Measurements from ENCODE around the gene TANC1.

Gene TANC1

DNA sequence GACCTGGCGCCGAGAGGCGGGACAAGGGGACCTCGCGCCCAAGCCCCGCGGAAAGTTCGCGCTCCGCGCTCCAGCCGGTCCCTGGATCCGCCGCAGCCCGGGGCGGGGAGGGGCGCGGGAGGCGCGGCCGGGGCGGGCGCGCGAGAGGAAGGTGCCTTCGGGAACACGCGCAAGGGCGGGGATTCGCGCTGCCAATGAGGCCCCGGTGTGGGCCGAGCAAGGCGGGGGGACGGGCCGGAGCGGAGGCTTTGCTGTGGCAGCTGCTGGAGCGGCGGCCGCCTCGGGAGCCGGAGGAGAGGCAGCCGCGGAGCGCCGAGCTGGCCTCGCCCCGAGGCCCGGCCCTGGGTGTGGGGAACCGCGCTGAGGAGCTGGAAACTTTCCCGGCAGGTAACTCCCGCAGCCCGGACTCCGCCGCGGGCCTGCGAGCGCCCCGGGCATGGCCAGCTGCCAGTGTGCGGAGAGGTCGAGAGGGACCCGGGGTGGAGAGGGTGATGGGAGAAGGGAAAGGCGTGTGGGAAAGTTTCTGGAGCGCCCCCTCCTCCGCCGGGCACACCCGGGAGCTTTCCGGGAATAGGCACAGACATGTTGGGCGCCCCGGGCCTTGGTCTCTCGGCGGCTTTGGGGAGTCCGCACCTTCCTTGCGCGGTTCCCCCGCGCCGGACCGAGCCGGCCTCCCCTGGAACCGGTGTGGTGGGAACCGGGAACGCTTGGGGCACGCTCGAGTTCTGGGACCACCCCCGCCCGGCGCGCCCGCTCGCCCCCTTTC is at the start of gene TANC1:
Gene TANC1, plus strand, starts transcription at position 245 of the 766 bp plus-strand sequence. CDS start 97,271 bp downstream, outside the sequence.
- DNase-seq (ENCODE audit: low read depth in 3 of 3): peak; percentile 12 to 73 (median 31)

DNA sequence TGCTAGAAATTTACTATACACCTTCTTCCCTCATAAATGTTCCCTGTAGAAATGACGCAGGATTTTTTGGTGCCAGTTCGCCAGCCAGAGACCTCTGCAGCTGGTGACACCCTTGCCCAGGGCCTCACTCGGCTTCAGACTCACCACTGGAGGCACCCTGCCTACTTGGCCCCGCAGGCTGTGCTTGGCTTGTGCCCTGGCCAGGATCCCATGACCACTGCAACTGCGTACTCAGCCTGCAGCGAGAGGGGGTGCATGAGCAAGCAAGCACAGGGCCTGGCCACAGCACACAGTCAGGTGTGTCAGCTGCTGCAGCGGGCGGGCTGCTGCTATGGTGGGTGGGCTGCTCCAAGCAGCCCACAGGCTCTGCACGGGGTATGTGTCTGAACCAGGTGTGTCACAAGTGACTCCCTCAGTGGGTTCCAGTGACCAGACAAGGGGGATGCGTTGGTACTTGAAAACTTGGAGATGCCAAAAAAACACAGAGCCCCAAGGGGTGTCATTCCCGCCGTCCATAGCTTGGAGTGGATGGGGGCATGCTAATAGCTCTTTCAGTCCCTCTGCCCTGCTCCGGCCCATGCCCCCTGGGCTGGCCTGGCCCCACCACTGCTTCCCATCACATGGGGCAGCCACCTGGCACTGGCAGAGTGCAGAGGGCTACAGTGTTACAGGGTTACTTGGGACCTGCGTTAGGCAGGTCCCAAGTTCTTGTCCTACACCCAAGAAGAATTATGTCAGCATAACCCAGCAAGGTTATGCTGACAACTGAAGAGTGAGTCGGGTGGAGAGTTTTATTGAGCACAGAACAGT is 46.6 kb upstream of the TANC1 start:
- no peak for DNase-seq (ENCODE audit: low read depth in 3 of 3)

DNA sequence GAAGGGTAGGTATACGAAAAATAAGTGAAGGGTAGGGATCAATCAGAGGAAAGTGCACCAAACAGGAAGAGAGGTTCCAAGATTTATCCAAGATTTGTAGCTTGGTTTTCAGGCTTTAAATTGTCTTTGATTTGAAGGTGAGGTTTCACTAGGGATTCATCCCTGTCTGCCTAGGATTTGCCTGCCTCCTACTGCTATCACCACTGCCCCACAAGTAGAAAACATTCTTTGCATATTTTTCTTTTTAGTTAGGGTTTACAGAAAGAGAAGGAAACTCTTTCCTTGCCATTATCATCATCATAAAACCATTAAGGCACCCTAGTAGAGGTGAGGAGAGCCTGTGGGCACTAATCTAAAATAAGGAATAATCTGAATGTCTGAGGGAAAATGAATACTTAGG is 45.8 kb upstream of the TANC1 start:
- no peak for DNase-seq (ENCODE audit: low read depth in 3 of 3)

DNA sequence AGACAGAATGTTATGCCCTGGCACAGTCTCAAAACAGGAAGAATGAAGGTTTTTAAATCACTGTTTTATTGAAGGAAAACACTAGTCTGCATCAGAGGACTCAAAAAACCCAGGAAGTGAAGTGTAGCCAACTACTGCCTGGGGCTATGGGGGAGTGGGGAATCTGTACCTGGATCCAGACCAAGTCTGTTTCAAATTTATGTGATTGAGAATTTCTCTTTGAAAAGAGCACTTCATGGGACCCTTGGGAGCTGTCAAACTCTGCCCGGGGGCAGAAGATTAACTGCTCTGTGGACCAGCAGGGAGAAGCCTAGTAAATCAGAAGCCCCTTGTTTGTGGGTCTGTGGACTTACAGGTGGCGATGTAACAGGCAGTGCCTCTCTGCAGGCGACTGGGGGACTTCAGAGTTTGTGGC is 45.3 kb upstream of the TANC1 start:
- DNase-seq (ENCODE audit: low read depth in 3 of 3): no peak

DNA sequence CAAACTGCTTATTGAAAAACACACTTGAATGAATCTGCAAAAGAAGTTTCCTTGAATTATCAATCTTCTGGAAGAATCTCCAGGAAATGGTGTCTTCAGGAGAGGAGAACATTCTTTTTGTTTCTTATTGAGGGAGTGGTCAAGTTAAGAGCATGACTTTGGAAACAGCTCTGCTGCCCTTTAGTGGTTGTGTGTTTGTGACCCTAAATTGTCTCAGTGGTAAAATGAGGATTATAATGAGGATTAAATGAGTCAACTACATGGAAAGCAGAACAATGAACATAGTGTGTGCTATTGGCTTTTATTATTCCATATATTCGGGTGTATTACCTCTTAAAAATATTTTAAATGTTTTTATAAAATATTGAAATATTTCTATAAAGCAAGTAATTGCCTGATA is 44.8 kb upstream of the TANC1 start:
- DNase-seq (ENCODE audit: low read depth in 3 of 3): no peak

DNA sequence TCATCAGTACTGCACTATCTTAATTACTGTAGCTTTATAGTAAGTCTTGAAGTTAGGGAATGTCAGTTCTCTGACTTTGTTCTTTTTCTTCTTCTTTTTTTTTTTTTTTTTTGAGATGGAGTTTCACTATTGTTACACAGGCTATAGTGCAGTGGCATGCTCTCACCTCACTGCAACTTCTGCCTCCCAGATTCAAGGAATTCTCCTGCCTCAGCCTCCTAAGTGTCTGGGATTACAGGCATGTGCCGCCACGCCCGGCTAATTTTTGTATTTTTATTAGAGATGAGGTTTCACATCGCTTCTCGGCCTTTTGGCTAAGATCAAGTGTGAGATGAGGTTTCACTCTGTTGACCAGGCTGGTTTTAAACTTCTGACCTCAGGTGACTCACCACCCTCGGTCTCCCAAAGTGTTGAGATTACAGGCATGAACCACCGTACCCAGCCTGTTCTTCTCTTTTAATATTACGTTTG is 41.9 kb upstream of the TANC1 start:
- no peak for DNase-seq (ENCODE audit: low read depth in 3 of 3)

DNA sequence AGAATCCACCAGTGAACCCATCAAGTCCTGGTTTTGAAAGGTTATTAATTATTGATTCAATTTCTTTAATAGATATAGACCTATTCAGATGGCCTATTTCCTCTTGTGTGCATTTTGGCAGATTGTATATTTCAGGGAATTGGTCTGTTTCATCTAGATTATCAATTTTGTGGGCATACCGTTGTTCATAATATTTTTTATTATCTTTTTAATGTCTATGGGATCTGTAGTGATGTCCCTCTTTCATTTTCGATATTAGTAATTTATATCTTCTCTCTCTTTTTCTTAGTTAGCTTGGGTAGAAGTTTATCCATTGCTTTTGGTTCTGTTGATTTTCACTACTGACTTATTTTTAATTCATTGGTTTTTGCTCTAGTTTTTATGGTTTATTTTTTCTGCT is 39.9 kb upstream of the TANC1 start:
- DNase-seq (ENCODE audit: low read depth in 3 of 3): no peak

DNA sequence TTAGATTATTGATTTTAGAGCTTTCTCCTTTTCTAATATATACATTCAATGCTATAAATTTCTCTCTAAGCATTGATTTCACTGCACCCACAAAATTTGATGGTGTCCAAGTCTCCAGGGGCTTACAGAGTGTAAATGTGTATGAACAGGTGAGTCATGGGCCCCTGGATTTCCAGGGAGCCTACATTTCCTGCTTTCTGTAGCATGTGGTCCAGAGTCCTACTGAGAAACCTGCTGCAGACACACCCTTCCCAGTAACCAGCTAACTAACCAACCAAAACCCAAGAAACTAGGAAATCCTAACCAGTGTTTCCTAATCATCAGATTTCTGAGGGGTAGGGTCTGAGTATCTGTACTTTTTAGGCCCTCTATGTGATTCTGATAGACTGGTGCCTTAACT is 39.5 kb upstream of the TANC1 start:
- no peak for DNase-seq (ENCODE audit: low read depth in 3 of 3)

DNA sequence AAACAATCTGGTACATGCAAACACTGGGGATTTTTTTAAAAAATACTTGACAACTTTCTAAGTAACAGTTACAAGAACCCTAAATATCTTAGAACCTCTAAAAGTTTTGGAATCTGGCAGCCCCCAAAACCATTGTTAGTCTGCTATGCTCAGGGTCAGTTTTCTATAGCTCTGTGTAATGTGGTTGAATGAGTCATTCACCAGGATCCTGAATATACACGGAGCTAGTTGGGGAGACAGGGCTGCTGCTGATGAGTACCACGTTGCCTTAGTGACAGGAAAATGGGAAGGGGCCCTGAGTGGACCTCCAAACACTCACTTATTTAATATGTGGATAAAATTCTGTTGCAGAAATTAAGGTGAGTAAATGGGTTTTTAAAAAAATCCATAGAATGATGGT is 36.9 kb upstream of the TANC1 start:
- no peak for DNase-seq (ENCODE audit: low read depth in 3 of 3)

DNA sequence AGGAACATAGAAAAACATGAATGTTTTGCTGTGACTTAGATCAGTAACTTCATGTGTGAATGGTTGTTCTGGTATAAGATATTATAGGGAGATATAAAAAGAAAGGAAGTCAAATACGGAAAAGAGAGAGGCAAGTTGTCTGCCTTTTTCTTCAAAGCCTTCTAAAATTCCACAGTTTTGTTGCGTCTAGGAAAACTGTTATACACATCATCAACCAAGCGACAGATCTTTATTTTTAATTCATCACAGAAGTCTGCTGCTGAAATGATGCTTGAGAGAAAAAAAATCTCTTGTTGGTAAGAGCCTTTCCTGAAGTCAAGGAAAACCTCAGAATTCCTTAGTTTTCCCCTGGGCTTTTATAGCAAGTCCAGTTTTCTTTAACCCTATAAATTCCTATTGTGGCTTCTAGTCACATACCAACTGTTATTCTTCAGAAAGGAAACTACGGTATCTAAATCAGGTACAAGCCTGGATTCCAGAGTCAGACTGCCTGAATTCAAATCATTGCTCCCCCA is 36.3 kb upstream of the TANC1 start:
- DNase-seq (ENCODE audit: low read depth in 3 of 3): no peak

DNA sequence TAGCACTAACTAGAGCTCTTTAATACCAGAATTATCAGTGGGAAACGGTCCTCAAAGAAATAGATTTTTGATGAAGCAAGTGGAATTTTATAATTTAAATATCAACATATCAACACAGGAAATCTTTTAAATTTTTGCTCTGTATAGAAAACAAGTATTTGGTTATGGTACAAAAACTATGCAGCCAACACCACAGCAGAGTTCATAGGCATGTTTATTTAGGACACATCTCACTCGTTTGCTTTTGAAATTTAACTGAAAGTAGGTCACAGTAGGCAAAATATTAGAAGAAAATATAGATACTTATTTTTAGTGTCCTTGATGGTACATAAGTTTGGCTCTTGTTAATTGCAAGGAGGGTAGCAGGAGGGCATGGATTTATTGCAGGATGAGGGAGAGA is 34.3 kb upstream of the TANC1 start:
- no peak for DNase-seq (ENCODE audit: low read depth in 3 of 3)

DNA sequence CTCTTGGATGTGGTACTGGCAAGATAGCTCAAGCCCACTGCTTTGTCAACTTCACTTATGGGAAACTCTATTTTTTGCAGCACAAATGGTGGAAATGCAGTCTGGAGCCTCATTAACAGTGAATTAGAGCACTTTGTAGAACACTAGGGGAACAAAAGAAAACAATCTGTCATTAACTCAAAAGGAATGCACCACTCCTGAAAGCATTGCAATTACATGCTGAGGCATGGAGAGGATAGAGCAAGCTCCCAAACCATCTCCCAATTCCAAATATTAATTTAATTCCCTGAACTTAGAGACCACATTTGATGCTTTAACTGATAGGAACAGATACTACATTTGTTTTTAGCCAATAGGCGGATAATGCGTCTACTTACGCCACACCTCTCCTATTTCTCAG is 32.8 kb upstream of the TANC1 start:
- DNase-seq (ENCODE audit: low read depth in 3 of 3): no peak

DNA sequence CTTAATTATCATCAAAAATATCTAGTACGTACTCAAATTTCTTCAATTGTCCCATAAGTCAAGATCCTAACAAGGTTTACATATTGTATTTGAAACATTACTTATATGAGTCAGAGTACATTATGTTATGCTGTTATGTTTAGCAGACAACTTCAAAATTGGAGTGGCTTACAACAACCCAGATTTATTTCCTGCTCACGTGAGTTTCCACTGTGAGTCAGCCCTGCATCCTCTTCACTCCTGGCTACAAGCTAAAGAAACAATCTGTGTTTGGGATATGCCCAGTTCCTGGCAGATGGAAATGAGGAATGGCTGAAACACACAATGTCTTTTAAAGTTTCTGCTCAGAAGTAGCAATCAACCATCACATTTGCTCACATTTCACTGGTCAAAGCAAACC is 31.5 kb upstream of the TANC1 start:
- DNase-seq (ENCODE audit: low read depth in 3 of 3): no peak

DNA sequence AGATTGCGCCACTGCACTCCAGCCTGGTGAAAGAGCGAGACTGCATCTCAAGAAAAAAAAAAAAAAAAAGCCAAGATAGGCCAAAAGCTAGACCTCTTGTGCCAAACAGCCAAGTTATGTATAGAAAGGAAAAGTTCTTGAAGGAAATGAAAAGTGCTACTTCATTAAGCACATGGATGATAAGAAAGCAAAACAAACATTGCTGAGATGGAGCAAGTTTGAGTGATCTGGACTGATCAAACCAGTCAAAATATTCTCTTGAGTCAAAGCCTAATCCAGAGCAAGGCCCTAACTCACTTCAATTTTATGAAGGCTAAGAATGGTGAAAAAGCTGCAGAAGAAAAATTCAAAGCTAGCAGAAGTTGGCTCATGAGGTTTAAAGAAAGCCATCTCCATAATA is 28.1 kb upstream of the TANC1 start:
- no peak for DNase-seq (ENCODE audit: low read depth in 3 of 3)

DNA sequence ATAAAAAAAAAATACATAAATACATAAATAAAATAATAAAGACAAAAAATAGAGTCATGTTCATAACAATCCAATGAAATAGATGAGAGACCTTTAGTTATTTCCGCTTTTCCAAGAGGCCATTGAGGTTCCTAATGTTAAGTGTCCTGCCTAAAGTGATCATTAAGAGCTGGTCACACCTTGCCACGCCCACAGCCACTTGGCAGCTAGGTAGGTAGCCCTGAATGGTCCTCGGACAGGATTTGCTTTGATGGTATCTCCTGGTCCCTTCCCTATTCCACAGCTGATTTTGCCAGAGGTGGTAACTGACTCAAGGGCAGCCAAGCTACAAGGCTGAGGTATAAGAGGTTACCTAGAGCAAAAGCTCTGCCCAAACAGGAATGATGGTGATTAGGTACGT is 24.5 kb upstream of the TANC1 start:
- no peak for DNase-seq (ENCODE audit: low read depth in 3 of 3)

DNA sequence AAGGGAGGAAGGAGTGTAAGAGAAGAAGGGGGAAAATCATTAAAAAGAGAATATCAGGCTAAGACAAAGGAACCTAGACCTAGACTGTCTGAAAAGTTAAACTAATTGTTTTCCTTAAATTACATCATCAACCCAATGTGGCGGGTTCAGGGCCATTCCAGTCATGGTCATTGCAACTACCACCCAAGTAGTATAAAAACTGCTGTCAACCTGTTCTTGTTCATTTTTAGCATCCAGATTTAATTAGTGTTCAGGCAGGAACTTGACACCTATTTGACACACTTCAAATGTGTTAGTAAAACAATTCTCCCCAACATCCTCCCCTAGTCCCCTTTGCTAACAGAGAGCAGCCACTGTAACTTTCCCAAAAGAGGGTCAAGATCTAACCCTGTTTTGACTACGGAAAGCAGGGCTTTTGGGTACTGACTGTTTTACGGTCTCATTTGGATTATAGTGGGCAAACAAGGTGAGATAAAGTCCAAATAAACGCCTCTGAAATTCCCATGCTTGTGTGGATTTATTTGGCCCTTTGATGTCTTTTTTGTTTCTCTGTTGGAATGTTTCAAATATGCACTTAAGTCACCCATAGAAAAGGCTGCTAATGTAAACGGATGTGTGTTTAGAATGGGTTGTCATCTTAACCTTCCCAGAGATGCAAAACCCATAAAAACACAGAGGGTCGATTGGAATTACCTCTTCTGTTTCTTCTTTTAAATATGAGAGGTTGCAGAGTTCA is 19.3 kb upstream of the TANC1 start:
- no peak for DNase-seq (ENCODE audit: low read depth in 3 of 3)

DNA sequence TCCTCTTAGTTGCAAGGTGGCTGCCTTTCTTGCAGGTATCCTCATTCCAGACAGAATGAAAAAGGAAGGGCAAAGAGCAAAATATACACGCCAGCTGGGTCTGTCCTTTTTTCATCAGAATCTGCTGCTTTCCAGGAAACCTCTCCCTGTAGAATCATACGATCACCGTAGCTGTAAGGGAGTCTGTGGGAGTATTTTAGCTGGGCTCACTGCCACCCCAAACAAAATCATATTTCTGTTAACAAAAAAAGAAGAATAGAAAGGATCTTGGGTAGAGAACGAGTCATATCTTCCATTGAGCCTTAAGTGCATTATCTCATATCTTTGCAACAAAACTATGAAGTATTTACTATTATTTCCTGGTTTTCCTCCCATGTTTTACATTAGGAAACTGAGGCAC is 15.0 kb upstream of the TANC1 start:
- no peak for DNase-seq (ENCODE audit: low read depth in 3 of 3)

DNA sequence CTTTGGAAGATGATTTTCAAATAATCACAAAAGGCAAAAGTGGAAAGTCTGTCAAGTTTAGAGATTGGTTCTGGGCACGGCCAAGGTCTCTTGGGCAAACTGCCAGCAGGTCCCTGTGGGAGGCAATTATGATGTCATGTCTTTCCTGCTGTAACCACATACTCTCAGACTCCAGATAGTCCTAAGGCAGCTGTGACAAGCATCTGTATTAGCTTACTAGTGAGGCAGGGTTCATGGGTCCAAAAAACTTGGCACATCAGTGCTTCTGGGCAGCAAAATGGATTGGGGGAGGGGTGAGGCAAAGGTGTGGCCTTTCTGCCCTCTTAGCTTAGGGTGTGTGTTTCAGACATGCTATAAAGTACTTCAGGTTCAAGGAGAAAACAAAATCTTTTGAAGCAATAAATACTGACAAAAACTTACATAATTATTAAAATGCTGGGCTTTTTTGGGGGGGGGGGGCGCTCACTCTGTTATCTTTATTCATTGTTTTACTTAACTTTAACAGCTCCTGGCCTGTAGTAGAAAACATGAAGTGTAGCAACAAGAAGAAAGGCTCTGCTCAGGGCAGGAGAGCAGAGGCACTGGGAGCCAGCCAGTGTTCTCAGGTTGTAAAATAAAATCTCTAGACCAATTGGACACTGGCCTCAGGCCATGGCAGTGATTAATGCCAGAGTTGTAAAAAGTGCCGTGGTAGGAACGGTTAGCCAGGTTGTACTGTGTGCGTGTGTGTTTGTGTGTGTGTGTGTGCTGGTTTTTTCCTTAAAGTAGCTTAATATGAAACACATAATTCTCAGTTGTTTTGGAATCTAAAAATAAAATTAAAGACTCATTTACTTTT is 14.3 kb upstream of the TANC1 start:
- DNase-seq (ENCODE audit: low read depth in 3 of 3): peak in 2 of 3 experiments; percentile 5 to 58

DNA sequence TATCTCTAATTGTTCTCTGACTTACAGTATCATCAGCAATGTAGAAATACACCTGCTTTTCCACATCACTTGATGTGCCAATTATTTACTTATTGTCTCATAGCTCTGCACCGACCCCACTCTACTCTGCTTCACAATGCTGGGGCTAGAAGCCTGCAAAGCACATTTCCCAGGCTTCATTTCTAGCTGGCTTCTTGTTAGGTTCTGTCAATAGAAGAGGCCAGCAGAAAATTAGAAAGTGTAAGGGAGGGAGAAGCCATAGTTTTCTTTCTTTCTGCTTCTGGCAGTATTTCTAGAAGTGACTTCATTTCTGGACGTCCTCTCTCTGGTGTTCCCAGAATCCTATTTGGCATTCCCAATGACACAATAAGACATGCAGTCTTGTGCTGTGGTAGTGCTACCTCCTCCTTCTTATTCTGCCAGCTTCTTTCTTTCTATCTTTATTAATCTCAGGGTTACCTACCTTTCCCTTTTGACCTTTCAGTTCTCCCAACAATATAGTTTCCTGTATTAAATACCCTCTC is 12.5 kb upstream of the TANC1 start:
- DNase-seq (ENCODE audit: low read depth in 3 of 3): no peak

DNA sequence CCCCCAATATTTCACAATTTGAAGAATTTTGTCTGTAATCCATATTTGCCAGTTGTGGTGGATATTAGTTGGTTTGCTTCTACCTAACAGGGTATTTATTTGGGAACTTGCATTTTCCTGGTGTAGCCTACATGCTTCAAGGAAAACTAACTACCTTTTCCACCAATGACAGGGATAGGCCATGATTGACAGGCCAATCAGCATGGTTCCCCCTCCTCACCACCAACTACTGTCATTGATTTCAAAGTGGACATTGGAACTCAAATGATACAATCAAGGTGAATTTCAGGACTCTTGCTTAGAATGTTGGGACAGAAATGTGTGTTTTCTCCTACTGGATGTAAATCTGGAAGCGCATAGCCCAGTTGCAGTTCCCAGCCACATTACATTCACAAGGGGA is 10.1 kb upstream of the TANC1 start:
- DNase-seq (ENCODE audit: low read depth in 3 of 3): no peak

DNA sequence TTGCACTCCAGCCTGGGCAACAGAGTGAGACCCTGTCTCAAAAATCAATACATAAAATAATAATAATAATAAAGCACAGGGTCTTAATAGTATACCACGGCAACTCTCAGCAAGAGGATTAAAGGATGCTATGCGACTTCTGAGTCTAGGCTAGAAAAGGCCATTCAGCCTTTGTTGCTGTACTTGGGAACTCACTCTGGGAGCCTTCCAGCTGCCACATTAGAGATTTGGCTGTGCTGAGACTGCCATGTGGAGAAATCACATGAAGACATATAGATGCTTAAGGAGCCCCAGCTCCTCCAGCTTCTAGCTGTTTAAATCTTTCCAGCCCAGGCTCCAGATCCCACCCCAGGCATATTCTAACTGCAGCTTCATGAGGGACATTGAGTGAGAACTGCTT is 8.2 kb upstream of the TANC1 start:
- DNase-seq (ENCODE audit: low read depth in 3 of 3): no peak
